SU-DHL-6 (cell line): ENCODE measurements around the gene AGAP1.

Source experiments
- H2AFZ ChIP-seq: fragments of 200-600 bp; sonication (generic); 2 replicates; pipeline ENCODE4 v1.6.1; 2014; ENCODE audit warnings: low read depth, mild to moderate bottlenecking, moderate library complexity, mixed read lengths, antibody characterized with exemption, low read length; ENCODE audit not compliant: severe bottlenecking
- H3F3A ChIP-seq: fragments of 200-600 bp; shearing (Covaris generic); 2 replicates; pipeline ENCODE4 v1.6.0; 2016; ENCODE audit warnings: antibody characterized with exemption, mild to moderate bottlenecking; ENCODE audit not compliant: insufficient read depth
- H3K27ac ChIP-seq: fragments of 200-600 bp; sonication (generic); 2 replicates; pipeline ENCODE4 v1.5.1; 2016; ENCODE audit warnings: low read depth, mild to moderate bottlenecking, low read length, moderate library complexity, mixed read lengths
- H3K27me3 ChIP-seq: fragments of 200-600 bp; sonication (generic), shearing (Covaris generic); 2 replicates; pipeline ENCODE4 v1.6.0; 2014; ENCODE audit warnings: mild to moderate bottlenecking, low read length
- H3K36me3 ChIP-seq: fragments of 200-600 bp; sonication (generic); 2 replicates; pipeline ENCODE4 v1.6.1; 2014; ENCODE audit warnings: mild to moderate bottlenecking, low read length, mixed read lengths
- H3K4me2 ChIP-seq: fragments of 300-600, 200-600 bp; shearing (Covaris generic), sonication (generic); 2 replicates; pipeline ENCODE4 v1.6.0; 2014; ENCODE audit warnings: low read length, low read depth, mild to moderate bottlenecking; ENCODE audit not compliant: poor library complexity, severe bottlenecking
- H3K4me3 ChIP-seq: fragments of 200-600 bp; sonication (generic); 2 replicates; pipeline ENCODE4 v1.5.1; 2014; ENCODE audit warnings: antibody characterized with exemption, low read length, mild to moderate bottlenecking, mixed read lengths; ENCODE audit not compliant: insufficient read depth, poor library complexity, severe bottlenecking
- H3K79me2 ChIP-seq: fragments of 200-600 bp; sonication (generic); 2 replicates; pipeline ENCODE4 v1.6.1; 2014; ENCODE audit warnings: mild to moderate bottlenecking, low read length, moderate library complexity; ENCODE audit not compliant: insufficient read depth
- H3K9ac ChIP-seq: fragments of 200-600 bp; sonication (generic); 2 replicates; pipeline ENCODE4 v1.7.0; 2014; ENCODE audit warnings: mild to moderate bottlenecking, low read length
- H3K9me2 ChIP-seq: fragments of 200-600 bp; sonication (generic); replicated peaks from 2 replicates; pipeline ENCODE4 v1.6.1; 2014; ENCODE audit warnings: low read length; ENCODE audit not compliant: insufficient read depth
- H3K9me3 ChIP-seq: fragments of 200-600 bp; sonication (generic); 2 replicates; pipeline ENCODE4 v1.6.1; 2014; ENCODE audit warnings: low read length, mixed read lengths; ENCODE audit not compliant: insufficient read depth
- H4K20me1 ChIP-seq: fragments of 200-600 bp; sonication (generic); 2 replicates; pipeline ENCODE4 v1.6.1; 2014; ENCODE audit warnings: low read depth, mild to moderate bottlenecking, antibody characterized with exemption, low read length, moderate library complexity, mixed read lengths
- EZH2phosphoT487 ChIP-seq: fragments of 200-600 bp; sonication (generic), shearing (Covaris generic); conservative IDR thresholded peaks from 2 replicates; pipeline ENCODE4 v1.6.1; 2018; ENCODE audit warnings: mild to moderate bottlenecking, antibody characterized with exemption, low read length, moderate library complexity, mixed read lengths
- TF ChIP-seq, protein P1 (sequence below): fragments of 200-600 bp; sonication (generic); IDR thresholded peaks from one replicate; pipeline ENCODE4 v1.5.1; 2017; ENCODE audit warnings: antibody characterized with exemption, mild to moderate bottlenecking, low read length, moderate library complexity; ENCODE audit not compliant: insufficient read depth, poor library complexity, severe bottlenecking

Gene AGAP1

DNA sequence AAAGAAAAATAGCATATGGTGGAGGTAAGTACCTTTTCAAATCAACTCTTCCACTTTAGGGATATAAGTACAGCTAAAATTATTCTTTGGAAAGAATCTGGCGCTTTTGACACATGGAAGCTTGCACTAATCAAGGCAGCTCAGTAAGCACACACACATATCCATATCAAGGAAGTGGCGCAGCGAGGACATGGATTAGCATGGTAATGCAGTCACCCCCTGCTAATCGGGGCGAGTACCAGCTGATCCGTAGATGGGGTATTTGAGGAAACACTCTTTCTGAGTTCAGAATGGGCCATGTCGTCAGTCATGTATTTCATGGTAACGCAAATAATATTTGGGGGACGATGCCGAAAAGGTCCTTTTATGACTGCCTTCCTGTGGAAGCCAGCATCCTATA lies 429.0 kb downstream of the AGAP1 start:
- no peak overlapping the region for H3K9ac ChIP-seq

DNA sequence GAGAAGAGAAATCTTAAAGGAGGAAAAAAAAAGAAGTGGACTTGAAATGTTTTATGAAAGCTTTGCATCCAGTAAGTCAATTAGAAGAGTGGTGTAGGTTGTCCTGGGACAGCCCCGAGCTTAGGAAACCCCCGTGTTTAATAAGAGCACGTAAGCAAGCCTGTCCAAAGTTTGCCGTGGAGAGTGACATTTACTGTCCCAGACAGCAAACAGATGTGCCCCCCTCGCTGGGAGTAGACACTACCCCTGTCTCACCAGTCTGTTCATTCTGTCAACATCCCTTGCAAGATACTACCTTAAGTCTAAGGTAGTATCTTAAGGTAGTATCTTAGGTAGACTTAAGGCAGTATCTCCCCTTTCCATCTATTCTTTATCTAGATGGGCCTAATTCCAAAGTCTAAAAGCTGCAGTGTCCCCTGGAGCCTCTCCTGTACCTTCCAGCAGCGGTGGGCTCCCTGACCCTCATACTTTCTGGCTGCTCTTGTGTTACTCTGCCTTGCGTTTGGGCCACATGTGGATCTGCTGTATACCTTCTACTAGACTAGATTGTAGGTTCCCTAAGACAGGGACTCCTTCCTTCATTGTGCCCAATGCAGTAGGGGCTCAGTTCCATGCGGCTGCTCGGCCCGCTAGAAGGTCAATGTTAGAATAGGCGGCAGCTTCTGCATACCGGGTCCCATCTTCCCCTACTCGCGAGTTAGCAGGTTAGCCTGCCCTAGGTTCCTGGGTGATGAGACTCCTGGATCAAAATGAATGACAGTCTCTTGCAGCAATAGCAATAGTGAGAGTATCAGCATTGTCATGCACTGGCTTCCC lies 430.2 kb downstream of the AGAP1 start:
- Histone ChIP-seq H3K9me3 (no peaks in the 10 kb centered on the region), H3K27ac (no peak overlapping the region), H2AFZ (no peak overlapping the region), H3K9me2 (no peaks in the 10 kb centered on the region), H3K79me2 (no peaks in the 10 kb centered on the region), H3K36me3 (no peaks in the 10 kb centered on the region), H3K4me2 (no peak overlapping the region), H3K4me3 (no peak overlapping the region), H3K9ac (no peak overlapping the region), H3F3A (no peaks in the 10 kb centered on the region), H3K27me3 (no peaks in the 10 kb centered on the region), H4K20me1 (no peaks in the 10 kb centered on the region)
- TF ChIP-seq EZH2phosphoT487 = no peak

More for the DNA sequence above, 429.0 kb downstream of the AGAP1 start:
- TF ChIP-seq EZH2phosphoT487 = no peak
- TF ChIP-seq, protein P1, sequence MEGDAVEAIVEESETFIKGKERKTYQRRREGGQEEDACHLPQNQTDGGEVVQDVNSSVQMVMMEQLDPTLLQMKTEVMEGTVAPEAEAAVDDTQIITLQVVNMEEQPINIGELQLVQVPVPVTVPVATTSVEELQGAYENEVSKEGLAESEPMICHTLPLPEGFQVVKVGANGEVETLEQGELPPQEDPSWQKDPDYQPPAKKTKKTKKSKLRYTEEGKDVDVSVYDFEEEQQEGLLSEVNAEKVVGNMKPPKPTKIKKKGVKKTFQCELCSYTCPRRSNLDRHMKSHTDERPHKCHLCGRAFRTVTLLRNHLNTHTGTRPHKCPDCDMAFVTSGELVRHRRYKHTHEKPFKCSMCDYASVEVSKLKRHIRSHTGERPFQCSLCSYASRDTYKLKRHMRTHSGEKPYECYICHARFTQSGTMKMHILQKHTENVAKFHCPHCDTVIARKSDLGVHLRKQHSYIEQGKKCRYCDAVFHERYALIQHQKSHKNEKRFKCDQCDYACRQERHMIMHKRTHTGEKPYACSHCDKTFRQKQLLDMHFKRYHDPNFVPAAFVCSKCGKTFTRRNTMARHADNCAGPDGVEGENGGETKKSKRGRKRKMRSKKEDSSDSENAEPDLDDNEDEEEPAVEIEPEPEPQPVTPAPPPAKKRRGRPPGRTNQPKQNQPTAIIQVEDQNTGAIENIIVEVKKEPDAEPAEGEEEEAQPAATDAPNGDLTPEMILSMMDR = no peak
- H3K9me3 ChIP-seq = no peaks in the 10 kb centered on the region
- H3K79me2 ChIP-seq = no peaks in the 10 kb centered on the region
- no peak overlapping the region for H3K27ac ChIP-seq
- no peaks in the 10 kb centered on the region for H3K27me3 ChIP-seq
- no peaks in the 10 kb centered on the region for H3F3A ChIP-seq
- H3K4me3 ChIP-seq = no peak overlapping the region
- no peak overlapping the region for H3K4me2 ChIP-seq
- H3K9me2 ChIP-seq = no peaks in the 10 kb centered on the region
- no peak overlapping the region for H2AFZ ChIP-seq
- no peaks in the 10 kb centered on the region for H4K20me1 ChIP-seq
- H3K36me3 ChIP-seq = no peaks in the 10 kb centered on the region

DNA sequence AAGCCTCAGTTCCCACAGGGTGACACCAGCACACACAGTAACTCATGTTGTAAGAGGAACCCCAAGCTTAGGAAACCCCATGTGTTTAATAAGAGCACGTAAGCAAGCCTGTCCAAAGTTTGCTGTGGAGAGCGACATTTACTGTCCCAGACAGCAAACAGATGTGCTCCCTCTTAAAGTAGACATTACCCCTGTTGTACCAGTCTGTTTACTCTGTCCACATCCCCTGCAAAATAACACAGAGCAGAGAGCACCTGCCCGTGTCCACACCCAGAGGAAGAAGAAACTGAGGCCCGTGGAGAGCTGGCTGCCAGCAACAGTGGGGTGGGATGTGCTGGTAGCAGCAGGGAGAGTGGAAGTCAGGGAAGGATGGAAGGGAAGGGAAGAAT lies 430.8 kb downstream of the AGAP1 start:
- no peak overlapping the region for H3K4me2 ChIP-seq
- H4K20me1 ChIP-seq = no peaks in the 10 kb centered on the region
- H3K4me3 ChIP-seq = no peak overlapping the region
- H3K36me3 ChIP-seq = no peaks in the 10 kb centered on the region
- no peak overlapping the region for H2AFZ ChIP-seq
- H3K27me3 ChIP-seq = no peaks in the 10 kb centered on the region
- no peak for TF ChIP-seq EZH2phosphoT487
- TF ChIP-seq, protein P1 = no peak
- no peaks in the 10 kb centered on the region for H3F3A ChIP-seq
- H3K9ac ChIP-seq = no peak overlapping the region
- H3K9me3 ChIP-seq = no peaks in the 10 kb centered on the region
- no peaks in the 10 kb centered on the region for H3K9me2 ChIP-seq
- no peak overlapping the region for H3K27ac ChIP-seq
- H3K79me2 ChIP-seq = no peaks in the 10 kb centered on the region

DNA sequence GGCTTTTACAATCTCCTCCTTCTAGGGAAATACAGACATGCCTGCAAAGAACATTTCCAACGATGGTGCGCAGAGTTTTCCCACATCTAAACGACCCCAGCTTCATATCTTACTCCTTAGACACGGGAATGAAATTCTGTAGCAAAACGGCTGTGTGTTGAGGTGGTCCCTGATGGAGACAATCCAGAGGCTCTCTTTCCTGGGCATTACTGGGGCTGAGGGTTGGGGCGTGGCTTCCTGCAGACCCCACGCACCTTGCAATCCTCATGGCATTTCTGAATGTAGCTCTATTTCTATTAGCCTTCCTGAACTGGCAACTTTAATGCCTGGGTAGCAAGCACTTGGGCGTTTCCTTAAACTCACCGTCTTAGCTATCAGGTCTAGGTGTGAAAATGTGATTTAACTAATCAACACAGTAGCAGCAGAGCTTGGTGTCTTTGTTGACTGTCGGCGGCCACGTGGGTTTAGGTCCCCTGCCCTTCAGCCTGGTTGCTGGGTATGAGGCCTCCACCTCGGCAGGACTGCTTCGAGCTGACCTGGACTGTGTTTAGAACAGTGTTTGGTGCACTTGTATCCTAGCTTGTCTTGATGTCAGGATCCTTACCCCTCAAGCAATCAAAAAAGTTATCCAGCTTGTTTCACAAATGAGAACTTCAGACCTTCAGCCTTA lies 431.5 kb downstream of the AGAP1 start:
- H3K9me3 ChIP-seq = no peaks in the 10 kb centered on the region
- no peak overlapping the region for H3K9ac ChIP-seq
- no peaks in the 10 kb centered on the region for H3K27me3 ChIP-seq
- H3K36me3 ChIP-seq = no peaks in the 10 kb centered on the region
- H3K4me2 ChIP-seq = no peak overlapping the region
- no peak overlapping the region for H3K4me3 ChIP-seq
- no peak overlapping the region for H2AFZ ChIP-seq
- no peak overlapping the region for H3K27ac ChIP-seq
- TF ChIP-seq, protein P1 = no peak
- TF ChIP-seq EZH2phosphoT487 = no peak
- no peaks in the 10 kb centered on the region for H4K20me1 ChIP-seq
- H3F3A ChIP-seq = no peaks in the 10 kb centered on the region
- no peaks in the 10 kb centered on the region for H3K79me2 ChIP-seq
- H3K9me2 ChIP-seq = no peaks in the 10 kb centered on the region
